ENCODE data around the gene MT1HL1. TPM values are rescaled to one million over a fixed set of nuclear protein-coding genes. Genes with fewer than 3 reads are reported as not detected.

The MT1HL1 gene
- total RNA-seq, 1 experiment from 2014 or later, result not detected

- H3K27ac Mint-ChIP-seq, result no peak overlapping the region
- Histone ChIP-seq H2BK5ac (ENCODE audit: insufficient read length, low read length) (no peak overlapping the region), H3T11ph (ENCODE audit: low read length) (no peak overlapping the region), H3K4ac (ENCODE audit: low read depth, low read length) (no peak overlapping the region), H3K56ac (ENCODE audit: insufficient read length, low read depth, low read length) (no peak overlapping the region), H3K4me1 (ENCODE audit: insufficient read depth, low read length) (peaks cover 2% of the 10 kb centered on the region; the same call in 1 of the 2 replicates), H3K23me2 (ENCODE audit: insufficient read length, low read depth, low read length, poor library complexity, severe bottlenecking) (no peaks in the 10 kb centered on the region), H3K9ac (ENCODE audit: extremely low read depth, insufficient read length, low read length) (no peak overlapping the region), H3K4me2 (ENCODE audit: insufficient read depth, insufficient read length, low read length) (no peak overlapping the region), H2BK15ac (ENCODE audit: low read depth, low read length) (no peak overlapping the region), H4K5ac (ENCODE audit: insufficient read length, low read depth, low read length) (no peak overlapping the region), H2AK5ac (ENCODE audit: insufficient read length, low read length) (no peak overlapping the region), H4K91ac (ENCODE audit: insufficient read length, low read depth, low read length) (no peak overlapping the region), H3K27me3 (ENCODE audit: insufficient read depth, low read length) (no peaks in the 10 kb centered on the region), H3K18ac (ENCODE audit: insufficient read length, low read depth, low read length) (no peak overlapping the region), H3K27ac (ENCODE audit: insufficient read length, low read depth, low read length) (no peak overlapping the region), H4K20me1 (ENCODE audit: control insufficient read depth, insufficient read depth, insufficient read length) (no peaks in the 10 kb centered on the region), H3K14ac (ENCODE audit: insufficient read depth, low read length) (no peak overlapping the region), H3K9me3 (ENCODE audit: control insufficient read depth, low read depth, low read length) (no peaks in the 10 kb centered on the region), H2BK120ac (ENCODE audit: low read depth, low read length, poor library complexity, severe bottlenecking) (no peak overlapping the region), H2BK12ac (ENCODE audit: insufficient read length, low read depth, low read length) (no peak overlapping the region), H3K79me1 (ENCODE audit: insufficient read depth, low read depth, low read length, poor library complexity, severe bottlenecking) (no peaks in the 10 kb centered on the region), H2AFZ (ENCODE audit: low read length) (no peak overlapping the region), H4K8ac (replicated peaks; ENCODE audit: insufficient read length, low read depth, low read length) (no peak overlapping the region), H2BK20ac (ENCODE audit: low read depth, low read length, poor library complexity, severe bottlenecking) (no peak overlapping the region), H3K23ac (ENCODE audit: insufficient read length, low read depth, low read length) (no peak overlapping the region), H3K79me2 (ENCODE audit: insufficient read depth, low read length) (no peaks in the 10 kb centered on the region)
- TF ChIP-seq CTCF (conservative IDR thresholded peaks at IDR 0.05), result no peak
- H3K36me3 Mint-ChIP-seq (ENCODE audit: insufficient read depth in 1 of 3, low read depth in 3 of 3), result peaks cover 3 to 16% (median 5%) of the 10 kb centered on the region in 3 experiments; a peak in 4 of 7 replicates
- DNase-seq, result no peak
- WGBS (ENCODE audit: extremely low coverage, insufficient read length, low lambda C conversion rate), result no CpG with 5 or more reads among the region's 1 CpG
- peaks cover 11 to 14% of the 10 kb centered on the region in 2 experiments for H3K9me3 Mint-ChIP-seq
- peaks cover 15 to 18% of the 10 kb centered on the region in 2 experiments for H3K4me1 Mint-ChIP-seq
- no peaks in the 10 kb centered on the region for H3K27me3 Mint-ChIP-seq (ENCODE audit: low read depth)
- no peak overlapping the region for H3K4me3 Mint-ChIP-seq
Observed at GRCh38 chr1:236994450-236994849, 9.8 kb downstream of the MT1HL1 start.
